HG03565 (cell line): ENCODE measurements around the gene TMPRSS4.

Experiments
- ATAC-seq: cut with Tn5 transposase; IDR thresholded peaks from one replicate; pipeline ENCODE4 v1.9.1; 2021; ENCODE audit warnings: mild to moderate bottlenecking, moderate library complexity; ENCODE audit not compliant: unreplicated experiment

TMPRSS4 gene, protein sequence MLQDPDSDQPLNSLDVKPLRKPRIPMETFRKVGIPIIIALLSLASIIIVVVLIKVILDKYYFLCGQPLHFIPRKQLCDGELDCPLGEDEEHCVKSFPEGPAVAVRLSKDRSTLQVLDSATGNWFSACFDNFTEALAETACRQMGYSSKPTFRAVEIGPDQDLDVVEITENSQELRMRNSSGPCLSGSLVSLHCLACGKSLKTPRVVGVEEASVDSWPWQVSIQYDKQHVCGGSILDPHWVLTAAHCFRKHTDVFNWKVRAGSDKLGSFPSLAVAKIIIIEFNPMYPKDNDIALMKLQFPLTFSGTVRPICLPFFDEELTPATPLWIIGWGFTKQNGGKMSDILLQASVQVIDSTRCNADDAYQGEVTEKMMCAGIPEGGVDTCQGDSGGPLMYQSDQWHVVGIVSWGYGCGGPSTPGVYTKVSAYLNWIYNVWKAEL

GRCh38 chr11:118076754-118077281 lies at the start of gene TMPRSS4:
Gene TMPRSS4 (plus strand): TSS chr11:118077078. CDS start chr11:118077303, 225 bp downstream.
- no peak for ATAC-seq

DNA sequence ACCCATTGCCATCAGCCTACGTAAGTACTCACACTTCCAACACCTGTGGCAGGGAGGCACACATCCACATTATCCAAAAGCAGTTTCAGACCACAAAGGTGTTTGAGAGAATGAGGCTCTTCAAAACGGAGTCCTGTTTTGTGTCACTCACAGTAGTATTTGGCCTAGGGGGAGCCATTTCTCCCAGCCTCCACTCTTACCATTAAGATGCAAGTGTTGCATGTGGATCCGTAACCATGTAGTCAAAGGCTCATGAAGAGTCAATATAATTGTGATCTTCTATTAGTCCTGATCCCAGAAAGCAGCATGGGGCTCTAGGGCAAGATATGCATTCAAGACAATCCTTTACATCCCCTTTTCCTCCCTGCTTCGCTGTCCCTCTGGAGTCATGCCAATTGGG lies 49.2 kb upstream of the TMPRSS4 start:
- ATAC-seq: no peak

DNA sequence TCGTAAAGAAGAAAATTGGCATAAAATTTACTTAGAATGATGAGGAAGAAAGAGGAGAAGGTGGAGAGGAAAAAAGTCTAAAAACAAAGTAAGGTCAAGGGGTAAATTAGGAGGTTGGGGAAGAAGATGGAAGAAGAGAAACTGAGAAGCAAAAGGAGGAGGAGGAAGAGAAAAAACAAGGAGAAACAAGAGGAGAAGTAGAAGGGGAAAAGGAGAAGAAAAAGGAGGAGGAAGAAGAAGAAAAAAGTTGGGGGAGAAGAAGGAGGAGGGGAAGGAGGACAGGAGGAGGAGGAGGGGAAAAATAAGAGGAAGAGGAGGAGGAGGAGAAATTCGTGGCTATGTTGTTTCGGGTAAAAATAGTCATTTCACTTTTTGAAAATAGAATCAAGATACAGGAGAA lies 48.3 kb upstream of the TMPRSS4 start:
- ATAC-seq: no peak

GRCh38 chr11:118033443-118033842 lies 43.4 kb upstream of the TMPRSS4 start:
- ATAC-seq: no peak

DNA sequence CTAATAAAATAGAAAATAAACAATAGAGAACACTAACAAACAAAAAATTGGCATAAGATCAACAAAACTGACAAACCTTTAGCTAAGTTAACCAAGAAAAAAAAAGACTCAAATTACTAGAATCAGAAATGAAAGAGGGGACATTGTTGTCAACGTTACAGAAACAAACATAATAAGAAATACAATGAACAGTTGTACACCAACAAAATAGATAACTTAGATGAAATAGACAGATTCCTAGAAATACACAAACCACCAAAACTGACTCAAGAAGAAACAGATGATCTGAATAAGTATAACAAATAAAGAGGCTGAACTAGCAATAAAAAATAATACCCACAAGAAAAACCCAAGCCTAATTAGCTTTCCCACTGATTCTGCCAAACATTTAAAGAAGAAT lies 34.7 kb upstream of the TMPRSS4 start:
- ATAC-seq: no peak

GRCh38 chr11:118042796-118043195 lies 34.1 kb upstream of the TMPRSS4 start:
- no peak for ATAC-seq

GRCh38 chr11:118045191-118045590 lies 31.7 kb upstream of the TMPRSS4 start:
- ATAC-seq: no peak

DNA sequence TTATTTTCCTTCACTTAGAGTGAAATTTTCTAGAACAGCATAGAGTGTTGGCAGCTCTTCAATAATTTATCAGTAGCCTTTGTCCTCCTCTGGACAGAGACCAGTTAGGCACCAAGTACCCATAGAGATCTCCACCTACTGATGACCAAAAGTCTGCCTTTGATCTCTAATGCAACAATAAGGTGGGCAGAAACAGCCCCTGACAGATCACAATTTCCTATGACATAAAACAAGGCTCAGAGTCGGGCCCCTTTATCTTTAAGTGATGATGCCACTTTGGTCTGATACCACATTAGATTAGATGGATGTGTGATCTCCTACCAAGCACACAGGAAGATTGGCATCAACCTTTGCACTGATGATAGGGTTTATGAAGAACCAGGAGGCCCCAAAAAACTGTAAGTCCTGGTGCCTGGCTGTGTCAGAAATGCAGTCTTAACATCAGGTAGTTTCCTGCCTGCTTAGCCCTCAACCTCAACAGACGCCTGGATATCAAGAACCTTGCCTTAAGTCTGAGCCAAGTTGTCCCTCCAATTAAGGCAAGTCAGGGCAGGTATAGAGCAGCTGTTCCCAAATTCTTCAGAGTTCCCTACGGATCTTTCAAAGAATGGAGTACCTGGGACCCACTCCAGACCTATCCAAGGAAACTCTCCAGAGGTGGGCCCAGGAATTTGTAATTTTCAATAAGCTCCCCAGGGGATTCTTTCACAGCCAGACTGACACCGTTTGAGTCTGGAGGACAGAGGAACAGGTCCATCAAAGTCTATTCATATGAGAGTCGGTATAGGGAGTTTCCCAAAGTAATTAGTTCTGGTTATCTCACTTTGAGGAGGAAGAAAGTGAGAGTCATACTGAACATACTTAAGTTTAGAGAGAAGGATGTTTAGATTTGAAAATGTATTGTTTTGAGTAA lies 30.6 kb upstream of the TMPRSS4 start:
- no peak for ATAC-seq

DNA sequence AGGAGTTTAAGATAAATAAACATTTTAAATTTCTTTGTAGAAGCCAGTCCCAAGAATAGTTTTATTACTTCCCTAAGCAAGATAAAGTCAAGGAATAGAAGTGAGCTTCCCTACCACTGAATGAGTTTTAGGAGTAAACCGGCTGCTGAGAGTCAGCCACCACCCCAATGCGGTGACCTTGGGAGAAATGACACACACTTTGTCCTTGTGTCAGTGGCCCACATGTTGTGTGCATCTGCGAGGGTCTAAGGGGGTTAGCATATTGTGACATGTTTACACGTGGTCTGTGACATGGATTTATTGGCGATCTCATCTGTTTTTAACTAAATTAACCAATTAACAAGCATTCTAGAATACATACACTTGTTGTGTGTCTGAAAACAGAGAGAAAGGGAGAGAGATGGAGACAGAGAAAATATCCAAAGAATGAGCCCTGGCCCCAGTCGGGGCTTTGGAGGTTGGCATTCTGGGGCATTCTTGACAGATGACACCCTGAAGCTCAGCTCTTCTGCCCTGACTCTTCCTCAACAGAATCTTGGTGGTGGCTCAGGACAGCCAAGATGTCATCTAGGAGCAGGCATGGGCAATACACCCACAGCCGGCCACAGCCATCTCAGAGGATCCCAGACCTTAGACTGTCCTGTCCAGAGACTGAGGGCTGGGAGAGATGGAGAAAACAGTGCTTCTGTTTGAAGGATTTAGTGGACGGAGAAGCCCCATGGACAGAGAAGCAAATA lies 29.7 kb upstream of the TMPRSS4 start:
- ATAC-seq: no peak

DNA sequence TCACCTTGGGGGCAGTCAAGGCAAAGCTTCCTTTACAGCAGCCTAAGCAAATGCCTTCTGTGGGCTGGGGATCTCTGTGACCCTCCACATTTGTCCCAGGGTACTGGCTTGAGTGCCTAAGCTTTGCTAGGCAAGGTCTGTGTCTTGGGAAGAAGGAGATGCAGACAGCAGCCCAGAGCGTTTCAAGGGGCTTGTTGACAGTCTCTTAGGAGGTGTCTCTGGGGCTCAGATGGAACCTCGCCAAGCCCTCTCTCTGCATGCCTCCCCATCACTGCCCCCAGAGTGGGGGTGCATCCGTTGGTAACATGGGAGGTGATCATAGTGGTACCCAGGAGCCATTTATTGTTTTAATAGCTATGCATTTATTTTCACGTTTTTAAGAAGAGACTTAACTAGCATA lies 29.1 kb upstream of the TMPRSS4 start:
- no peak for ATAC-seq

- no peak for ATAC-seq
These were observed 28.2 kb upstream of the TMPRSS4 start for GRCh38 chr11:118048472-118049370.

GRCh38 chr11:118049771-118050170 lies 27.1 kb upstream of the TMPRSS4 start:
- ATAC-seq: no peak

GRCh38 chr11:118050208-118050891 lies 26.5 kb upstream of the TMPRSS4 start:
- ATAC-seq: no peak

GRCh38 chr11:118051136-118051610 lies 25.7 kb upstream of the TMPRSS4 start:
- no peak for ATAC-seq

- no peak for ATAC-seq
These were observed 25.0 kb upstream of the TMPRSS4 start for GRCh38 chr11:118051611-118052461.

DNA sequence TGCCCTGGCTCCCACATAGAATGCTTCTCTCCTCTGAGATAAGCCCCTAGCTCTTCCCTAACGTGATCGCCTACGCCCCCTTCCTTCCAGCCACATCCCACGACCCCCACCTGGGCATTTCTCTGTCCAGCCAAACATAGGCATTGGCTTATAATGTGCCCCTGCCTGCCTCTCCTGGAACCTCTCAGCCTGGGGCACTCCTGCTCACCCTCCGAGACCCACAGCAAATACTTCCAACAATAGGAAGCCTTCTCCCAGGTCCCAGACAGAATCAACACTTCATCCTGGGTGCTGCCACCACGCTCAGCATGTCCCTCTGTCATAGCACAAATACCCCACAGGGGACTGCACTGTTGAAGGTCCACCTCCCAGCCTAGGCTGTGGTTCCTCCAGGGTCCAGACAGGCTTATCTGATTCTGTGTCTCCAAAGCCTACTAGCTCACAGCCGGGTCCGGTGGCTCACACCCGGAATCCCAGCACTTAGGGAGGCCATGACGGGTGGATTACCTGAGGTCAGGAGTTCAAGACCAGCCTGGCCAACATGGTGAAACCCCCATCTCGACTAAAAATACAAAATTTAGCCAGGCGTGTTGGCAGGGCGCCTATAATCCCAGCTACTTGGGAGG lies 24.2 kb upstream of the TMPRSS4 start:
- no peak for ATAC-seq

- ATAC-seq: no peak
These were observed 21.9 kb upstream of the TMPRSS4 start for GRCh38 chr11:118054712-118055640.
